NCI-H69 (cell line): ENCODE measurements around the gene KCNMA1.

Experiments
- DNase-seq: peaks from one replicate; lab custom pipeline; 2025; lab: John Stamatoyannopoulos, UW

Gene KCNMA1

GRCh38 chr10:77269163-77269562 lies 368.4 kb downstream of the KCNMA1 start:
- DNase-seq, result no peak

GRCh38 chr10:77268721-77269120 lies 368.9 kb downstream of the KCNMA1 start:
- no peak for DNase-seq

GRCh38 chr10:77267703-77268675 lies 369.6 kb downstream of the KCNMA1 start:
- peak; percentile 45 for DNase-seq

- DNase-seq, result no peak
Measured at GRCh38 chr10:77266242-77266641, 371.4 kb downstream of the KCNMA1 start.

- no peak for DNase-seq
Measured at GRCh38 chr10:77264527-77264926, 373.1 kb downstream of the KCNMA1 start.

- DNase-seq, result no peak
Measured at GRCh38 chr10:77264107-77264506, 373.5 kb downstream of the KCNMA1 start.

GRCh38 chr10:77263700-77264099 lies 373.9 kb downstream of the KCNMA1 start:
- DNase-seq, result no peak

- DNase-seq, result no peak
Measured at GRCh38 chr10:77261146-77261545, 376.5 kb downstream of the KCNMA1 start.

GRCh38 chr10:77259171-77259874 lies 378.3 kb downstream of the KCNMA1 start:
- DNase-seq, result no peak

GRCh38 chr10:77256346-77256745 lies 381.3 kb downstream of the KCNMA1 start:
- peak; percentile 76 for DNase-seq

GRCh38 chr10:77253556-77254064 lies 384.0 kb downstream of the KCNMA1 start:
- peak; percentile 20 for DNase-seq

GRCh38 chr10:77253147-77253545 lies 384.5 kb downstream of the KCNMA1 start:
- DNase-seq, result peak; percentile 63

- DNase-seq, result no peak
Measured at GRCh38 chr10:77252380-77253146, 385.0 kb downstream of the KCNMA1 start.

- peak; percentile 43 for DNase-seq
Measured at GRCh38 chr10:77251297-77252013, 386.2 kb downstream of the KCNMA1 start.

GRCh38 chr10:77249901-77250459 lies 387.6 kb downstream of the KCNMA1 start:
- DNase-seq, result no peak

- DNase-seq, result no peak
Measured at GRCh38 chr10:77248104-77248790, 389.4 kb downstream of the KCNMA1 start.

GRCh38 chr10:77247031-77247990 lies 390.3 kb downstream of the KCNMA1 start:
- DNase-seq, result peak; percentile 48

GRCh38 chr10:77245953-77246352 lies 391.7 kb downstream of the KCNMA1 start:
- DNase-seq, result no peak

GRCh38 chr10:77244746-77245145 lies 392.9 kb downstream of the KCNMA1 start:
- DNase-seq, result peak; percentile 91
